Measurements from ENCODE around the gene MT4. TPM values are rescaled to one million over a fixed set of nuclear protein-coding genes. Genes with fewer than 3 reads are reported as not detected.

The MT4 gene
- total and polyA plus RNA-seq, 2 of the 4 experiments (the other 2 are of a cell fraction): not detected

DNA sequence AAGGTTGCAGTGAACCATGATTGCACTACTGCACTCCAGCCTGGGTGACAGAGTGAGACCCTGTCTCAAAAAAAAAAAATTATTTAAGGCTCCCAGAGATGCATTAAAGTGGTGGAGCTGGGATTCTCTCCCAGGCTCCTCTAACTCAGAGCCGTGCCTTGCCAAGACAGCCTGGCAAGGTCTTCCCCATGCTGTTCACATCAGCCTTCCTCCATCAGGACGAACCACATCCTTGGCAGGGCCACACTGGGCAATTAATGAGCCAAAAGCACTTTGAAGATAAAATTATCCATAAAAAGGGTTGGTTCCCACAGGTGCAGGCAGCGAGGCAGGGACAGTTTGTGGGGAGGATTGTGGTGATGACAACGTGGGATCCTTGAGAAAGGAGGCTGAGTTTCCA, 25.2 kb upstream of the MT4 start:
- ChIA-PET CTCF (no interaction called here), POLR2A (ENCODE audit: unreplicated experiment) (no interaction called here)
- Histone ChIP-seq H2AFZ (replicated peaks; ENCODE audit: low read length, poor library complexity) (no peak overlapping the region), H3K14ac (replicated peaks; ENCODE audit: low read depth, low read length) (no peak overlapping the region), H3K27ac (ENCODE audit: insufficient read depth, low read length) (no peak overlapping the region), H2AK5ac (ENCODE audit: low read depth, low read length) (no peak overlapping the region), H3K9me1 (ENCODE audit: insufficient read depth, low read length) (0 out of 2 replicates have a peak, but pooled peaks cover 3% of the 10 kb centered on the region), H3K9me3 (ENCODE audit: control insufficient read depth, insufficient read depth, low read length) (no peaks in the 10 kb centered on the region), H2BK20ac (ENCODE audit: low read depth, low read length) (no peak overlapping the region), H4K20me1 (ENCODE audit: insufficient read depth, low read length) (no peaks in the 10 kb centered on the region), H3K56ac (ENCODE audit: extremely low read depth, insufficient read depth, low read length) (no peak overlapping the region), H4K8ac (ENCODE audit: low read depth in 2 of 2, low read length in 2 of 2) (no peak overlapping the region), H3K4ac (ENCODE audit: low read depth, low read length) (no peak overlapping the region), H3K4me1 (ENCODE audit: control insufficient read depth, insufficient read depth, low read length) (no peaks in the 10 kb centered on the region; the same call in 1 of the 2 replicates), H2BK120ac (ENCODE audit: low read depth, low read length) (no peak overlapping the region), H4K91ac (ENCODE audit: insufficient read depth, low read depth, low read length) (no peak overlapping the region), H2AK9ac (replicated peaks; ENCODE audit: low read depth, low read length, poor library complexity) (no peak overlapping the region), H2BK15ac (ENCODE audit: low read depth, low read length) (no peak overlapping the region), H3K27me3 (ENCODE audit: control insufficient read depth, insufficient read depth, low read length) (peaks cover 10% of the 10 kb centered on the region; the same call in 1 of the 2 replicates), H3K79me1 (ENCODE audit: low read depth in 1 of 2, low read length in 2 of 2) (no peaks in the 10 kb centered on the region), H3K36me3 (ENCODE audit: control insufficient read depth, insufficient read depth, low read length) (no peaks in the 10 kb centered on the region), H3K23ac (ENCODE audit: low read depth, low read length) (no peak overlapping the region), H3K9ac (ENCODE audit: low read depth, low read length) (no peak overlapping the region), H4K5ac (ENCODE audit: low read depth, low read length) (no peak overlapping the region), H3K4me2 (ENCODE audit: low read depth, low read length) (no peak overlapping the region), H3K4me3 (ENCODE audit: insufficient read depth, low read depth, low read length) (no peak overlapping the region), H3K18ac (ENCODE audit: low read depth, low read length) (no peak overlapping the region), H2BK5ac (ENCODE audit: low read depth, low read length, poor library complexity, severe bottlenecking) (no peak overlapping the region)
- no peak for DNase-seq
- TF ChIP-seq, protein P1, sequence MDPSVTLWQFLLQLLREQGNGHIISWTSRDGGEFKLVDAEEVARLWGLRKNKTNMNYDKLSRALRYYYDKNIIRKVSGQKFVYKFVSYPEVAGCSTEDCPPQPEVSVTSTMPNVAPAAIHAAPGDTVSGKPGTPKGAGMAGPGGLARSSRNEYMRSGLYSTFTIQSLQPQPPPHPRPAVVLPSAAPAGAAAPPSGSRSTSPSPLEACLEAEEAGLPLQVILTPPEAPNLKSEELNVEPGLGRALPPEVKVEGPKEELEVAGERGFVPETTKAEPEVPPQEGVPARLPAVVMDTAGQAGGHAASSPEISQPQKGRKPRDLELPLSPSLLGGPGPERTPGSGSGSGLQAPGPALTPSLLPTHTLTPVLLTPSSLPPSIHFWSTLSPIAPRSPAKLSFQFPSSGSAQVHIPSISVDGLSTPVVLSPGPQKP (IDR thresholded peaks at IDR 0.05; ENCODE audit: borderline replicate concordance, low read depth, low read length): no peak
- no peak for TF ChIP-seq NFE2L2 (IDR thresholded peaks at IDR 0.05; ENCODE audit: low read depth, low read length)
- TF ChIP-seq SMC3 (IDR thresholded peaks at IDR 0.05; ENCODE audit: low read depth, low read length): no peak
- TF ChIP-seq, protein P2, sequence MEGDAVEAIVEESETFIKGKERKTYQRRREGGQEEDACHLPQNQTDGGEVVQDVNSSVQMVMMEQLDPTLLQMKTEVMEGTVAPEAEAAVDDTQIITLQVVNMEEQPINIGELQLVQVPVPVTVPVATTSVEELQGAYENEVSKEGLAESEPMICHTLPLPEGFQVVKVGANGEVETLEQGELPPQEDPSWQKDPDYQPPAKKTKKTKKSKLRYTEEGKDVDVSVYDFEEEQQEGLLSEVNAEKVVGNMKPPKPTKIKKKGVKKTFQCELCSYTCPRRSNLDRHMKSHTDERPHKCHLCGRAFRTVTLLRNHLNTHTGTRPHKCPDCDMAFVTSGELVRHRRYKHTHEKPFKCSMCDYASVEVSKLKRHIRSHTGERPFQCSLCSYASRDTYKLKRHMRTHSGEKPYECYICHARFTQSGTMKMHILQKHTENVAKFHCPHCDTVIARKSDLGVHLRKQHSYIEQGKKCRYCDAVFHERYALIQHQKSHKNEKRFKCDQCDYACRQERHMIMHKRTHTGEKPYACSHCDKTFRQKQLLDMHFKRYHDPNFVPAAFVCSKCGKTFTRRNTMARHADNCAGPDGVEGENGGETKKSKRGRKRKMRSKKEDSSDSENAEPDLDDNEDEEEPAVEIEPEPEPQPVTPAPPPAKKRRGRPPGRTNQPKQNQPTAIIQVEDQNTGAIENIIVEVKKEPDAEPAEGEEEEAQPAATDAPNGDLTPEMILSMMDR (conservative IDR thresholded peaks at IDR 0.05; ENCODE audit: low read depth, low read length): no peak
- TF ChIP-seq BHLHE40 (IDR thresholded peaks at IDR 0.05; ENCODE audit: low read depth, low read length): no peak
- TF ChIP-seq MXI1 (IDR thresholded peaks at IDR 0.05; ENCODE audit: borderline replicate concordance, low read depth, low read length): no peak
- no peak for ATAC-seq (ENCODE audit: low read depth)
- WGBS, 2 experiments (ENCODE audit: extremely low coverage in 2 of 2, insufficient read length in 1 of 2): no CpG with 5 or more reads among the region's 4 CpGs
- intact Hi-C loops (cut with micrococcal nuclease): no loop called here
- dilution Hi-C loops (cut with HindIII; ENCODE audit: low sequenced_read_pairs, unreplicated experiment): no loop called here
- BruUV-seq (replicated peaks): no TSS peak
- in situ Hi-C loops (cut with MboI; ENCODE audit: low sequenced_read_pairs): loop anchor here (10.0 kb wide), 1 partner anchor 55 kb away; no protein-coding TSS in a partner anchor

All from IMR-90 (cell line).